HUDEP-2 (cell line): ENCODE data around the gene TXLNA.

Experiments used
- DNase-seq, 76 experiments: peaks; one replicate each; lab custom pipeline; 2025; ENCODE audit not compliant: unreplicated experiment in 76 of 76; lab: John Stamatoyannopoulos, UW

The TXLNA gene

GRCh38 chr1:32242341-32242851 lies 62.9 kb downstream of the TXLNA start:
- DNase-seq, result peak in 2 of 76 experiments; percentile 6 to 8

- DNase-seq, result no peak
Observed at GRCh38 chr1:32246888-32247273, 67.4 kb downstream of the TXLNA start, which contains the start of gene FAM167B. TSS of gene FAM167B (plus strand) at chr1:32247222. CDS start at chr1:32247422, 200 bp downstream.

GRCh38 chr1:32247452-32247851 lies 68.0 kb downstream of the TXLNA start:
- no peak for DNase-seq
